SK-N-SH treated with all-trans-retinoic acid at 6 μM for 48 hours (cell line): Measurements from ENCODE around the gene IL16.

ENCODE experiments used
- ATAC-seq: fragments of 200-7000 bp; cut with Tn5 transposase; 3 replicates; pipeline ENCODE4 v1.9.1; 2020; ENCODE audit warnings: mild to moderate bottlenecking, moderate library complexity
- ARNTL ChIP-seq: fragments of 450-650 bp; formaldehyde crosslinking; IDR thresholded peaks from 2 replicates; pipeline ENCODE4 v1.5.0; 2020; ENCODE audit warnings: low read depth, mild to moderate bottlenecking, moderate library complexity, borderline replicate concordance
- BACH2 ChIP-seq: fragments of 250-450 bp; sonication (Bioruptor Pico); IDR thresholded peaks from 2 replicates; pipeline ENCODE4 v1.9.0; 2021; ENCODE audit warnings: mild to moderate bottlenecking, borderline replicate concordance
- CREB5 ChIP-seq: fragments of 250-450 bp; sonication (Bioruptor Pico); IDR thresholded peaks from 2 replicates; pipeline ENCODE4 v1.5.1; 2020; ENCODE audit warnings: low read depth, mild to moderate bottlenecking, moderate library complexity
- CSRNP3 ChIP-seq: fragments of 250-450 bp; sonication (Bioruptor Pico); IDR thresholded peaks from 2 replicates; pipeline ENCODE4 v1.5.1; 2021; ENCODE audit warnings: mild to moderate bottlenecking, moderate library complexity
- GLIS3 ChIP-seq: fragments of 250-450 bp; sonication (Bioruptor Pico); IDR thresholded peaks from 2 replicates; pipeline ENCODE4 v1.5.0; 2020; ENCODE audit warnings: mild to moderate bottlenecking, moderate library complexity
- ISL1 ChIP-seq: fragments of 250-450 bp; sonication (Bioruptor Pico); IDR thresholded peaks from 2 replicates; pipeline ENCODE4 v2.1.2; 2022; ENCODE audit warnings: mild to moderate bottlenecking, moderate library complexity
- OSR1 ChIP-seq: fragments of 250-450 bp; sonication (Bioruptor Pico); IDR thresholded peaks from 2 replicates; pipeline ENCODE4 v1.8.0; 2022; ENCODE audit warnings: moderate library complexity, mild to moderate bottlenecking, inconsistent platforms
- PATZ1 ChIP-seq: fragments of 250-450 bp; sonication (Bioruptor Pico); IDR thresholded peaks from 2 replicates; pipeline ENCODE4 v1.8.0; 2020; ENCODE audit warnings: mild to moderate bottlenecking, moderate library complexity, borderline replicate concordance
- POU6F1 ChIP-seq: fragments of 250-450 bp; sonication (Bioruptor Pico); IDR thresholded peaks from 2 replicates; pipeline ENCODE4 v1.8.0; 2021; ENCODE audit warnings: low read depth, mild to moderate bottlenecking, moderate library complexity, borderline replicate concordance
- PPARA ChIP-seq: fragments of 250-450 bp; sonication (Bioruptor Pico); IDR thresholded peaks from 2 replicates; pipeline ENCODE4 v1.5.0; 2020; ENCODE audit warnings: mild to moderate bottlenecking, borderline replicate concordance
- RARB ChIP-seq: fragments of 250-450 bp; sonication (Bioruptor Pico); IDR thresholded peaks from 2 replicates; pipeline ENCODE4 v1.8.0; 2021; ENCODE audit warnings: mild to moderate bottlenecking, moderate library complexity
- SNAI2 ChIP-seq: fragments of 250-450 bp; sonication (Bioruptor Pico); IDR thresholded peaks from 2 replicates; pipeline ENCODE4 v1.5.0; 2020; ENCODE audit warnings: mild to moderate bottlenecking, moderate library complexity
- TCF4 ChIP-seq: fragments of 250-450 bp; sonication (Bioruptor Pico); IDR thresholded peaks from 2 replicates; pipeline ENCODE4 v1.8.0; 2021; ENCODE audit warnings: mild to moderate bottlenecking, moderate library complexity, borderline replicate concordance
- TOX ChIP-seq: fragments of 250-450 bp; sonication (Bioruptor Pico); IDR thresholded peaks from 2 replicates; pipeline ENCODE4 v1.8.0; 2021; ENCODE audit warnings: mild to moderate bottlenecking, moderate library complexity, borderline replicate concordance
- TSHZ2 ChIP-seq: fragments of 250-450 bp; sonication (Bioruptor Pico); IDR thresholded peaks from 2 replicates; pipeline ENCODE4 v1.5.0; 2020; ENCODE audit warnings: mild to moderate bottlenecking, moderate library complexity
- ZC3H10 ChIP-seq: fragments of 250-450 bp; sonication (Bioruptor Pico); IDR thresholded peaks from 2 replicates; pipeline ENCODE4 v1.5.1; 2021; ENCODE audit warnings: mild to moderate bottlenecking, moderate library complexity
- ZFP3 ChIP-seq: fragments of 250-450 bp; sonication (Bioruptor Pico); IDR thresholded peaks from 2 replicates; pipeline ENCODE4 v1.5.0; 2020; ENCODE audit warnings: mild to moderate bottlenecking, moderate library complexity
- ZFP30 ChIP-seq: fragments of 450-650 bp; formaldehyde crosslinking; IDR thresholded peaks from 2 replicates; pipeline ENCODE4 v1.5.0; 2022; ENCODE audit warnings: mild to moderate bottlenecking, moderate library complexity
- ZNF565 ChIP-seq: fragments of 450-650 bp; formaldehyde crosslinking; conservative IDR thresholded peaks from 2 replicates; pipeline ENCODE4 v1.5.0; 2020; ENCODE audit warnings: low read depth, mild to moderate bottlenecking, moderate library complexity
- ZNF70 ChIP-seq: fragments of 450-650 bp; formaldehyde crosslinking; IDR thresholded peaks from 2 replicates; pipeline ENCODE4 v1.5.0; 2020; ENCODE audit warnings: mild to moderate bottlenecking, moderate library complexity
- ZNF8 ChIP-seq: fragments of 450-650 bp; formaldehyde crosslinking; IDR thresholded peaks from 2 replicates; pipeline ENCODE4 v1.5.0; 2020; ENCODE audit warnings: mild to moderate bottlenecking, moderate library complexity

IL16 gene

GRCh38 chr15:81215983-81216382 is 19.3 kb downstream of the IL16 start:
- no peak for TF ChIP-seq GLIS3 (CRISPR knock-in tag)
- no peak for TF ChIP-seq CSRNP3 (CRISPR knock-in tag)
- TF ChIP-seq ZNF70 (CRISPR knock-in tag), result no peak
- no peak for TF ChIP-seq TCF4 (CRISPR knock-in tag)
- TF ChIP-seq POU6F1 (CRISPR knock-in tag), result no peak
- no peak for TF ChIP-seq PPARA (CRISPR knock-in tag)
- TF ChIP-seq OSR1 (CRISPR knock-in tag), result no peak
- no peak for TF ChIP-seq ZC3H10
- TF ChIP-seq ZNF565 (CRISPR knock-in tag), result no peak
- no peak for TF ChIP-seq TSHZ2 (CRISPR knock-in tag)
- TF ChIP-seq RARB (CRISPR knock-in tag), result no peak
- TF ChIP-seq ARNTL (CRISPR knock-in tag), result no peak
- TF ChIP-seq ISL1 (CRISPR knock-in tag), result no peak
- TF ChIP-seq ZFP30 (CRISPR knock-in tag), result no peak
- no peak for TF ChIP-seq PATZ1 (CRISPR knock-in tag)
- TF ChIP-seq TOX (CRISPR knock-in tag), result no peak
- TF ChIP-seq ZNF8 (CRISPR knock-in tag), result no peak
- no peak for TF ChIP-seq BACH2 (CRISPR knock-in tag)
- TF ChIP-seq ZFP3, result no peak
- no peak for TF ChIP-seq SNAI2
- ATAC-seq, result no peak

GRCh38 chr15:81216422-81216821 is 19.7 kb downstream of the IL16 start:
- no peak for TF ChIP-seq PATZ1 (CRISPR knock-in tag)
- TF ChIP-seq SNAI2, result no peak
- TF ChIP-seq ZFP3, result no peak
- TF ChIP-seq CREB5 (CRISPR knock-in tag), result no peak
- TF ChIP-seq ZNF8 (CRISPR knock-in tag), result no peak
- TF ChIP-seq, all 23 proteins: peak for 0
- no peak for ATAC-seq
